Stimulated activated CD4-positive, alpha-beta T cell treated with anti-CD3 and anti-CD28 coated beads, Interleukin-12 subunit alpha, Interleukin-12 subunit beta, amount 100 ng/mL, for 4 hours (primary cell): Measurements from ENCODE around the gene PSMD4.

Experiments
- DNase-seq: peaks from one replicate; pipeline ENCODE4 v3.0.0-alpha.2; 2020

The PSMD4 gene

GRCh38 chr1:151311011-151311410, 56.5 kb downstream of the PSMD4 start:
- no peak for DNase-seq

- DNase-seq: peak; percentile 67
These were observed 57.2 kb downstream of the PSMD4 start for GRCh38 chr1:151311589-151312331.

- no peak for DNase-seq
These were observed 57.9 kb downstream of the PSMD4 start for GRCh38 chr1:151312411-151312810.

GRCh38 chr1:151312826-151313225, 58.3 kb downstream of the PSMD4 start:
- no peak for DNase-seq

- no peak for DNase-seq
These were observed 59.0 kb downstream of the PSMD4 start for GRCh38 chr1:151313501-151313900.

- no peak for DNase-seq
These were observed 59.8 kb downstream of the PSMD4 start for GRCh38 chr1:151314137-151314875.

GRCh38 chr1:151315565-151316235, 61.2 kb downstream of the PSMD4 start:
- DNase-seq: no peak
